ENCODE measurements around the gene USP30. TPM values are rescaled to one million over a fixed set of nuclear protein-coding genes. Genes with fewer than 3 reads are reported as not detected.

USP30 gene
- total RNA-seq, 4 donors from 2014 or later: 18.8 to 25.7 (median 20.9) TPM

- Histone ChIP-seq H3K4me3 (replicated peaks in 1 of 3) (no peak overlapping the region), H3K36me3 (no peaks in the 10 kb centered on the region), H3K27me3 (no peaks in the 10 kb centered on the region), H3K27ac (no peak overlapping the region), H3K9me3 (no peaks in the 10 kb centered on the region), H3K4me1 (no peaks in the 10 kb centered on the region)
- intact Hi-C loops (cut with DNase I): no loop called here
- no peak for DNase-seq
- 71 to 87% methylated on average over 6 of the region's 6 CpGs for WGBS, 2 donors
- TF ChIP-seq CTCF (IDR thresholded peaks at IDR 0.05) (no peak), POLR2A (IDR thresholded peaks at IDR 0.05) (no peak)
Observed at GRCh38 chr12:109014984-109015765, 37.2 kb upstream of the USP30 start.

GRCh38 chr12:109016016-109016415 is 36.4 kb upstream of the USP30 start:
- H3K4me3 ChIP-seq (replicated peaks in 1 of 3): no peak overlapping the region

DNA sequence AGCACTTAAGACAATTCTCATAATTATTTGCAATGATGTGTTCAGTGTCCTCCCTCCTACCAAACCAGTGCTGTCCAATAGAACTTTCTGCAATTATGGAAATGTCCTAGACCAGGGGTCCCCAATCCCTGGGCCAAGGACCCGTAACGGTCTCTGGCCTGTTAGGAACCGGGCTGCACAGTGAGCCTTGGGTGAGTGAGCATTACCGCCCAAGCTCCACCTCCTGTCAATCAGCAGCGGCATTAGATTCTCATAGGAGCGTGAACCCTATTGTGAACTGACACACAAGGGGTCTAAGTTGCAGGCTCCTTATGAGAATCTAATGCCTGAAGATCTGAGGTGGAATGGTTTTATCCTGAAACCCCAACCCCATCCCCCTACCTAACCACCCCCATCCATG is 35.4 kb upstream of the USP30 start:
- Histone ChIP-seq H3K9me3 (no peaks in the 10 kb centered on the region), H3K27ac (no peak overlapping the region), H3K4me3 (replicated peaks in 1 of 3) (no peak overlapping the region), H3K4me1 (no peaks in the 10 kb centered on the region), H3K27me3 (no peaks in the 10 kb centered on the region), H3K36me3 (no peaks in the 10 kb centered on the region)
- intact Hi-C loops (cut with DNase I): no loop called here
- TF ChIP-seq CTCF (IDR thresholded peaks at IDR 0.05) (no peak), POLR2A (IDR thresholded peaks at IDR 0.05) (no peak)
- WGBS, 2 donors: 71 to 76% methylated on average over 6 of the region's 6 CpGs
- DNase-seq: no peak

More at GRCh38 chr12:109016016-109016415, 36.4 kb upstream of the USP30 start:
- intact Hi-C loops (cut with DNase I): no loop called here
- H3K9me3 ChIP-seq: no peaks in the 10 kb centered on the region
- DNase-seq: no peak
- no peaks in the 10 kb centered on the region for H3K36me3 ChIP-seq
- no peaks in the 10 kb centered on the region for H3K27me3 ChIP-seq
- no peak overlapping the region for H3K27ac ChIP-seq
- 78 to 83% methylated on average over 8 of the region's 8 CpGs for WGBS, 2 donors
- TF ChIP-seq CTCF (IDR thresholded peaks at IDR 0.05) (no peak), POLR2A (IDR thresholded peaks at IDR 0.05) (no peak)
- H3K4me1 ChIP-seq: no peaks in the 10 kb centered on the region

GRCh38 chr12:109018296-109018695 is 34.1 kb upstream of the USP30 start:
- no peak for DNase-seq
- WGBS, 2 donors: 61 to 67% methylated on average over 4 of the region's 4 CpGs
- TF ChIP-seq POLR2A (IDR thresholded peaks at IDR 0.05) (no peak), CTCF (IDR thresholded peaks at IDR 0.05) (no peak)
- Histone ChIP-seq H3K4me1 (no peaks in the 10 kb centered on the region), H3K27ac (no peak overlapping the region), H3K4me3 (replicated peaks in 1 of 3) (no peak overlapping the region), H3K36me3 (no peaks in the 10 kb centered on the region), H3K9me3 (no peaks in the 10 kb centered on the region), H3K27me3 (no peaks in the 10 kb centered on the region)
- intact Hi-C loops (cut with DNase I): no loop called here

DNA sequence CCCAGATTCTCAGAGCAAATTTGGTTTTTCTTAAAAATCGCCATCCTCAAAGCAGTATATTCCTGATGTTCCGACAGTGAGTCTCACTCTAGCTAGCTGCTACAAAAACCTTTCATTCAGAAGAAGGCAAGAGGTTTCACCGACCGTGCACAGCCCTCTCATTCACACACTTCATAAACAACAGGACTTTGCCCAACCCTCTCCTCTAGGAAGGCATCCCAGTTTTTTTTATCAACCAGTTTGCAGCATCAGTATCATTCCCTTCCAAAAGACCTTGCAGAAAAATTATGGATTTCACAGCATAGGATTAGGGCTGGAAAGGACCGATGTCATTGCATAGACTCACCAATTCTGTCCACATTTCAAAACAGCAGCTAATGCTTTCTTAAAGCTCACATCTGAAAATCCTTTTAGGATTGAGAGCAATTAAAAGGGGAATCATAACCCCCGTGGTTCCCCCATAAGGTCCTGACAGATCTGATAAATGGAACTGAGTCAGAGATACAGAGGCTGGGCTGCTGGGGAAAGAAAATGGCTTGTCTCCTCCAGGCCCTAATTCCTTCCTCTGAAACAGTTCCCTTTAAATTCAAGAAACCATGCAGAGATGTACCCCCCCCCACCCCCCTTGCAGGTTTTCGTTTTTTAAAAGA is 32.1 kb upstream of the USP30 start:
- Histone ChIP-seq H3K4me3 (replicated peaks in 1 of 3) (no peak overlapping the region), H3K27ac (no peak overlapping the region), H3K9me3 (no peaks in the 10 kb centered on the region), H3K4me1 (no peaks in the 10 kb centered on the region), H3K36me3 (no peaks in the 10 kb centered on the region), H3K27me3 (no peaks in the 10 kb centered on the region)
- TF ChIP-seq CTCF (IDR thresholded peaks at IDR 0.05) (no peak), POLR2A (IDR thresholded peaks at IDR 0.05) (no peak)
- DNase-seq: no peak
- 53 to 59% methylated on average over 7 of the region's 7 CpGs for WGBS, 2 donors
- intact Hi-C loops (cut with DNase I): no loop called here
